Esophagus muscularis mucosa (tissue), 4 donors: ENCODE measurements around the gene DOCK1.

Experiments used
- EP300 ChIP-seq: sonication (generic); formaldehyde crosslinking; IDR thresholded peaks from one replicate; pipeline ENCODE4 v1.6.1; 2017; ENCODE audit warnings: antibody characterized with exemption
- POLR2A ChIP-seq: fragments of 450-650 bp; IDR thresholded peaks from one replicate; pipeline ENCODE4 v1.6.1; 2017; ENCODE audit warnings: antibody characterized with exemption, moderate library complexity, mild to moderate bottlenecking, low read depth
- POLR2AphosphoS5 ChIP-seq, 2 donors: sonication (generic); formaldehyde crosslinking; IDR thresholded peaks; one replicate each; pipeline ENCODE4 v1.6.1; 2017; ENCODE audit warnings: antibody characterized with exemption in 2 of 2
- TF ChIP-seq, protein P1 (sequence below), 3 experiments: fragments of 200-600 bp in 2 of 3; fragments of 450-650 bp in 1 of 3; sonication (generic) in 2 of 3; IDR thresholded peaks; one replicate each; pipeline ENCODE4 v1.5.1; 2017 to 2019; ENCODE audit warnings: antibody characterized with exemption in 3 of 3, mild to moderate bottlenecking in 2 of 3, moderate library complexity in 1 of 3

DNA sequence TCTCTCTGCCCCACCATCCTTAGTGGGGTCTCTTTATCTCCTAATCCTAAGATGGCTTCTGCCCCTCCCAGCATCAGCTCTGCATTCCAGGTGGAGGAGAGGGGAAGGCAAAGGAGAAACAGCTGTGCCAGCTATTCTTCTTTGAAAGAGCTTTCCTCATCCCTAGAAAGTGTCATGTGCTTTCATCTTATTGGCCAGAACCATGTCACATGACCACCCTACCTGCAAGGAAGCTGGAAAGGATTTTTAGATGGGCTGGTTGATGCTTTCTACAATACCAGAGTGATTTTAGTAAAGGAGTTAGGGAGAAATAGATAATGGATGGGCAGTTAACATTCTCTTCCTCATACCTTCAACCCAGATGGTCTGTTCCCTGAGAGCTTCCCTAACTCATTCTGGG lies 150.0 kb downstream of the DOCK1 start:
- TF ChIP-seq, protein P1, sequence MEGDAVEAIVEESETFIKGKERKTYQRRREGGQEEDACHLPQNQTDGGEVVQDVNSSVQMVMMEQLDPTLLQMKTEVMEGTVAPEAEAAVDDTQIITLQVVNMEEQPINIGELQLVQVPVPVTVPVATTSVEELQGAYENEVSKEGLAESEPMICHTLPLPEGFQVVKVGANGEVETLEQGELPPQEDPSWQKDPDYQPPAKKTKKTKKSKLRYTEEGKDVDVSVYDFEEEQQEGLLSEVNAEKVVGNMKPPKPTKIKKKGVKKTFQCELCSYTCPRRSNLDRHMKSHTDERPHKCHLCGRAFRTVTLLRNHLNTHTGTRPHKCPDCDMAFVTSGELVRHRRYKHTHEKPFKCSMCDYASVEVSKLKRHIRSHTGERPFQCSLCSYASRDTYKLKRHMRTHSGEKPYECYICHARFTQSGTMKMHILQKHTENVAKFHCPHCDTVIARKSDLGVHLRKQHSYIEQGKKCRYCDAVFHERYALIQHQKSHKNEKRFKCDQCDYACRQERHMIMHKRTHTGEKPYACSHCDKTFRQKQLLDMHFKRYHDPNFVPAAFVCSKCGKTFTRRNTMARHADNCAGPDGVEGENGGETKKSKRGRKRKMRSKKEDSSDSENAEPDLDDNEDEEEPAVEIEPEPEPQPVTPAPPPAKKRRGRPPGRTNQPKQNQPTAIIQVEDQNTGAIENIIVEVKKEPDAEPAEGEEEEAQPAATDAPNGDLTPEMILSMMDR (IDR thresholded peaks at IDR 0.05): no peak
- TF ChIP-seq POLR2A (no peak), POLR2AphosphoS5 (IDR thresholded peaks at IDR 0.05) (no peak), EP300 (no peak)
